Measurements from ENCODE around the gene SLC39A8.

- TF ChIP-seq POLR2A (IDR thresholded peaks at IDR 0.05; ENCODE audit: low read depth, low read length) (no peak), POLR2AphosphoS5 (IDR thresholded peaks at IDR 0.05; ENCODE audit: low read depth, low read length) (no peak)
These were observed 5.4 kb upstream of the SLC39A8 start for GRCh38 chr4:102350634-102351033.
